Right lobe of liver (tissue), 6 donors: Measurements from ENCODE around the gene DYDC1. TPM values are rescaled to one million over a fixed set of nuclear protein-coding genes. Genes with fewer than 3 reads are reported as not detected.
A peak's percentile ranks its signal among the peaks of the same experiment; 100 is the strongest.

Experiments used
- ATAC-seq, 4 donors: fragments of 200-7000 bp; cut with Tn5 transposase; one replicate each; pipeline ENCODE4 v1.9.1; 2020; ENCODE audit warnings: mild to moderate bottlenecking in 4 of 4, moderate library complexity in 4 of 4
- DNase-seq, 3 donors: peaks; one replicate each; pipeline ENCODE4 v3.0.0-alpha.2; 2020
- H3K27ac ChIP-seq, 3 donors: fragments of 200-600 bp; one replicate each; pipeline ENCODE4 v1.8.0; 2022
- H3K27me3 ChIP-seq, 2 donors: fragments of 200-600 bp; one replicate each; pipeline ENCODE4 v1.8.0; 2022
- H3K36me3 ChIP-seq, 4 donors: fragments of 200-600 bp; sonication (generic) in 1 of 4; one replicate each; pipeline versions ENCODE4 v1.5.1 to v1.8.0; 2017 to 2022; ENCODE audit warnings: control low read depth in 1 of 4
- H3K4me1 ChIP-seq, 4 donors: fragments of 200-600 bp; sonication (generic) in 1 of 4; one replicate each; pipeline versions ENCODE4 v1.5.1 to v1.8.0; 2017 to 2022; ENCODE audit warnings: control low read depth in 1 of 4
- H3K4me3 ChIP-seq, 3 donors: fragments of 200-600 bp; one replicate each; pipeline ENCODE4 v1.8.0; 2022
- H3K9me3 ChIP-seq, 4 donors: fragments of 200-600 bp; sonication (generic) in 1 of 4; one replicate each; pipeline versions ENCODE4 v1.5.1 to v1.8.0; 2017 to 2022; ENCODE audit warnings: control low read depth in 1 of 4
- POLR2A ChIP-seq: fragments of 450-650 bp; IDR thresholded peaks from one replicate; pipeline ENCODE4 v1.6.1; 2017; ENCODE audit warnings: antibody characterized with exemption, mild to moderate bottlenecking
- WGBS: methylation state at CpG from one replicate; pipeline ENCODE4 v1.1.6; 2018; ENCODE audit warnings: low coverage, low lambda C conversion rate; ENCODE audit not compliant: insufficient coverage; ENCODE audit errors: missing lambda C conversion rate; 5-methylcytosine and 5-hydroxymethylcytosine counted together
- intact Hi-C, 2 donors: fragments of 100-400 bp; cut with DNase I; formaldehyde crosslinking; loops; one replicate each; pipeline versions ENCODE4 v1.11.2 to v1.14.1; 2022
- total RNA-seq, 6 experiments: library from RNA; depleted of rRNA in 2 of 6; stranded (reverse); fragments of >200 nt in 2 of 6; fragmentation: NEBNext Ultra II Directional in 3 of 6; extraction: Animal tissue kit (Norgen Biotek cat#: 25700) in 3 of 6; gene quantifications; one replicate each; pipeline versions ENCODE4 v1.1.0 to v1.2.4, GENCODE V29; 2016 to 2023
- TF ChIP-seq, protein P1 (sequence below), 4 donors: fragments of 200-600 bp in 3 of 4; fragments of 450-650 bp in 1 of 4; IDR thresholded peaks; one replicate each; pipeline versions ENCODE4 v1.5.1 to v1.8.0; 2016 to 2022; ENCODE audit warnings: antibody characterized with exemption in 4 of 4, mild to moderate bottlenecking in 2 of 4
- donor health status: DM: no; HTN: yes; CAD: no.
- donor health status: DM: no; HTN: no; CAD: no.
- donor health status: DM: no; HTN: no; CAD: no.
- donor health status: DM: no; HTN: yes; CAD: no.
- donor health status: DM: no; HTN: yes; CAD: no.

DYDC1 gene
- total RNA-seq, 6 experiments from 2014 or later: not detected

DNA sequence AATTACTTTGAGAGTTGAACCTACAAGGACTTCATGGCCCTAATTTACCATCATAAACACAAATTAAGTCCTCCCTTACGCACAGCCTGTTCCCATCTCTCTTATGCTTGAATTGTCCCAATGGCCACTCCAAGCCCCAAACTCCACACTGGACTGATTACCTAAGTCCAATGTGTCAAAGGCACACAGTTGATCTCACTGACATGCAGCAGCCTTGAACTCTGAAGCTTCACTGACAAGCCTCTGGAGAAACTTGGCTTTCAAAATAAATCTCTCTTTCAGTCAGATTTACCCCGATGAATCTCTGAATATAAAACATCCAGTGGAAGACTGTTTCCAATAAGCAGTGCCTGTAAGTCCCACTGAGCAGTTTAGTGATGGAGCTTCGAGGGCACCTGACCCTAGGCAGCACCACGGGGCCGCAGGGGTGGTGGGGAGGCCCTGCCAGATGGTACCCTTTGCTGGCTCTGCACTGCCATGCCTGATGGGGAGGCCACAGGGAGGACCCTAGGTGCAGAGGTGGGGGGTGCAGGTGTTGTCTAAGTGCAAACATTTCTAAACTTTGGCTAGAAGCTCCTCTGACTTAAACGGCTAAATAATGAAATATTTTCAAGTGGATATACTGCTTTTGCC, 63.8 kb downstream of the DYDC1 start:
- intact Hi-C loops: no loop called here
- Histone ChIP-seq H3K27me3 (no peaks in the 10 kb centered on the region), H3K27ac (peak overlapping the region; percentile 69 to 93 (median 92)), H3K36me3 (peaks cover 0 to 9% (median 0%) of the 10 kb centered on the region in 4 donors), H3K4me1 (peaks cover 0 to 34% (median 7%) of the 10 kb centered on the region in 4 donors), H3K4me3 (peak overlapping the region in 2 of 3 donors; percentile 2 to 20), H3K9me3 (no peaks in the 10 kb centered on the region)
- ATAC-seq (peak; percentile 48 to 60 (median 52)), DNase-seq (peak; percentile 22 to 80 (median 63))
- WGBS: 40% methylated on average over 5 of the region's 6 CpGs
- no peak for TF ChIP-seq POLR2A
- TF ChIP-seq, protein P1, sequence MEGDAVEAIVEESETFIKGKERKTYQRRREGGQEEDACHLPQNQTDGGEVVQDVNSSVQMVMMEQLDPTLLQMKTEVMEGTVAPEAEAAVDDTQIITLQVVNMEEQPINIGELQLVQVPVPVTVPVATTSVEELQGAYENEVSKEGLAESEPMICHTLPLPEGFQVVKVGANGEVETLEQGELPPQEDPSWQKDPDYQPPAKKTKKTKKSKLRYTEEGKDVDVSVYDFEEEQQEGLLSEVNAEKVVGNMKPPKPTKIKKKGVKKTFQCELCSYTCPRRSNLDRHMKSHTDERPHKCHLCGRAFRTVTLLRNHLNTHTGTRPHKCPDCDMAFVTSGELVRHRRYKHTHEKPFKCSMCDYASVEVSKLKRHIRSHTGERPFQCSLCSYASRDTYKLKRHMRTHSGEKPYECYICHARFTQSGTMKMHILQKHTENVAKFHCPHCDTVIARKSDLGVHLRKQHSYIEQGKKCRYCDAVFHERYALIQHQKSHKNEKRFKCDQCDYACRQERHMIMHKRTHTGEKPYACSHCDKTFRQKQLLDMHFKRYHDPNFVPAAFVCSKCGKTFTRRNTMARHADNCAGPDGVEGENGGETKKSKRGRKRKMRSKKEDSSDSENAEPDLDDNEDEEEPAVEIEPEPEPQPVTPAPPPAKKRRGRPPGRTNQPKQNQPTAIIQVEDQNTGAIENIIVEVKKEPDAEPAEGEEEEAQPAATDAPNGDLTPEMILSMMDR (IDR thresholded peaks at IDR 0.05): no peak

DNA sequence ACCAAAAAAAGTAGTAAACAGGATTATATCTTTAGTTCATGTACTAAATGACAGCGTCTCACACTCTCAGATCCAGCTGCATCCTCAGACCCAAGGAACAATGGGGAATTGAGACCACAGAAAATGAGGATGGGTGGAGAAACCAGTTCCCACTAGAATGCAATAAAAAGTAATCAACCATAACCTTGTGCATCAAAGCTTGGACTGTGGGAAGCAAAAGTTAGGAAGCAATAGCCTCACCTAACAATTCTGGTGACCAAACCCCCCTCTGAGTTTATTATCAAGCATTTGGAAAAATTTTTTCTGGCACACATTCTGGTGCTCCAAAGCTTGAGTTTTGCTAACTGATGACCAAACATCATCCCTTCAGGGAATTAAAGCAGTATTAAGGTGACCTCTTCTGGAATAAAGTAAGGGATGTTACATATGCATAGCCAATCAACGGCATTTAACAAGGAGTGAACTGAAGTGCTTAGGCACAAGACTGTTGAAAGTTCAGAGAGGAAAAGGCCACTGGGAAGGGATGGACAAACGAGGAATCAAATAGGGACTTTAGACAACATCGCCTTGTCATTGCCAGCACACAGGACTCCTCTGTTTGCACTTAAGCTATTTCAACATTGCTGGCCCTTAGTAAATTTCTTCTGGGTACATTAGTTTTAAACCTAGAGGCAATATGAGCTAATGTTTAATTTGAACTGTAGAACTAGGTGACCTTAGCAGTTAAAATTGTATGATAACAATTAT, 65.9 kb downstream of the DYDC1 start:
- DNase-seq: peak in 1 of 3 donors; percentile 72

DNA sequence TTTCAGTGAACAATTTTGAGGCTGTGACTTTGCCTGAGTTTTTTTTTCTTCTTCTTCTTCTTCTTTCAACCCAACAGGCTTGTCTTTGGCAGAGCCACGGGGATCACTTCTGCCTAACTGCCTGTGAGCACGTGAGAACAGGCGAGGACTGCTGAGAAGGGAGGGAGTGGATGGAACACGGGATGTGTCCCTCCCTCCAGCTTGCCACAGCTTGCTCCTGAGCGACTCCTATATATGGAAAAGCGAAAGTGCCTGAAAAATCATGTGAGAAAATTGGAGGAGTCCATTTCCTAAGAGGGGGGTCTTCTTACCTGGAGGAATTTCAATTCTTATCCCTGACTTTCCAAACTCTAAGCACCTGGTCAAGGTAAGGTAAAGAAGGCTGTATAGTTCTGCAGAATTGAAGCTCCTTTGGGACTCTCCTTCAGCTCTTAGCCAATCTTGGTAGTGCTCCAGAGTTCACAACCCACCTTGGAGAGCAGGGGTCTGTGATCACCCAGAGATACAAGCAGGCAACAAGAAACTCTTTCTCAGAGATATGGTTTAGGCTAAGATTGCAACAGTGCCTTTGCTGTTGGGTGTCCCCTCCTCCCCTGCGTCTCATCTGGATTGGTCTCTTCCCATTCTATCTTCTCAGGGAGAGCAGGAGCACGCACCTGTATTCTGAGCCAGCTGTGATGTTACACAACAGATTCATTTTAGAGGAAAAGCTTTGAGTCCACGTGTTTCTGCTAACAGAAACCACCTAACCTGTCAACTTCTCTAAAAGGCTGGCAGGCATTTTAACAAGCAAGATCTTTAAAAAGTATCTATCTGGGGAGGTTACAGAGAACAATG, 66.9 kb downstream of the DYDC1 start, which contains the start of gene MAT1A:
Gene MAT1A, minus strand, starts transcription at position 208 of the 837 bp plus-strand sequence. CDS start 235 bp downstream, outside the sequence.
- intact Hi-C loops: no loop called here
- Histone ChIP-seq H3K4me1 (peaks cover 0 to 44% (median 12%) of the 10 kb centered on the region in 4 donors), H3K27ac (peak within 1 kb of the TSS; percentile 88 to 93 (median 92)), H3K4me3 (peak within 1 kb of the TSS; percentile 53 to 87 (median 57)), H3K27me3 (no peaks in the 10 kb centered on the region), H3K36me3 (peaks cover 0 to 36% (median 11%) of the 10 kb centered on the region in 4 donors), H3K9me3 (no peaks in the 10 kb centered on the region)
- WGBS: 6% methylated on average over 9 of the region's 9 CpGs
- DNase-seq: peak; percentile 81 to 91 (median 91)
- TF ChIP-seq POLR2A: peak; percentile 91
- TF ChIP-seq, protein P1 (IDR thresholded peaks at IDR 0.05): peak; percentile 15 to 28 (median 24)
- ATAC-seq: peak; percentile 61 to 84 (median 72)

More for the DNA sequence above, 65.9 kb downstream of the DYDC1 start:
- Histone ChIP-seq H3K36me3 (peaks cover 0 to 28% (median 6%) of the 10 kb centered on the region in 4 donors), H3K9me3 (no peaks in the 10 kb centered on the region), H3K27ac (peak overlapping the region; percentile 69 to 93 (median 92)), H3K27me3 (no peaks in the 10 kb centered on the region), H3K4me1 (peaks cover 0 to 34% (median 7%) of the 10 kb centered on the region in 4 donors), H3K4me3 (peak overlapping the region in 2 of 3 donors; percentile 57 to 87)
- WGBS: 17% methylated on average over 4 of the region's 4 CpGs
- peak; percentile 42 to 69 (median 56) for ATAC-seq
- TF ChIP-seq, protein P1 (IDR thresholded peaks at IDR 0.05): no peak
- TF ChIP-seq POLR2A: no peak
- intact Hi-C loops: no loop called here

DNA sequence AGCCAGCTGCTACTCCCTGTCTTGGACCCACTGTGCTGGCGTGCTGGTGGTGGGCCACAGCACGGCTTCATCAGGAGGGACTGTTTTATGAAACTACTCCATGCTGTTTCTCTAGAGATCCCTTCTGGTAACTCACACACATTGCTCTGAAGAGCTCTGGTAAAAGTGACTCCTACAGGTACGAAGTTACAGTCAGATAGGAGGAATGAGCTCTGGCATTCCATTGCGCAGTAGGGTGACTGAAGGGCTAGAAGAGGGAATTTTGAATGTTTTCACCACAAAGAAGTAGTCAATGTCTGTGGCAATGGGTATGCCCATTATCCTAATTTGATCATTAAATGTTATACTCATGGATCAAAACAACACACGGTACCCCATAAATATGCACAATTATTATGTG, 67.7 kb downstream of the DYDC1 start:
- no peak for TF ChIP-seq POLR2A
- TF ChIP-seq, protein P1 (IDR thresholded peaks at IDR 0.05): no peak
- 22% methylated on average over 5 of the region's 5 CpGs for WGBS
- peaks cover 0 to 44% (median 14%) of the 10 kb centered on the region in 4 donors for H3K36me3 ChIP-seq
- peak overlapping the region; percentile 88 to 93 (median 92) for H3K27ac ChIP-seq
- H3K27me3 ChIP-seq: no peaks in the 10 kb centered on the region
- no peaks in the 10 kb centered on the region for H3K9me3 ChIP-seq
- peaks cover 0 to 51% (median 16%) of the 10 kb centered on the region in 4 donors for H3K4me1 ChIP-seq
- no peak for ATAC-seq
- peak overlapping the region; percentile 53 to 87 (median 57) for H3K4me3 ChIP-seq
- no peak for DNase-seq
- intact Hi-C loops: no loop called here
